ENCODE data around the gene FRMD5. TPM values are rescaled to one million over a fixed set of nuclear protein-coding genes. Genes with fewer than 3 reads are reported as not detected.

Gene FRMD5
- total RNA-seq, 1 experiment from 2014 or later = 27.2 TPM

- BruUV-seq (replicated peaks) = no TSS peak
- Histone ChIP-seq H4K20me1 (ENCODE audit: insufficient read depth) (no peaks in the 10 kb centered on the region), H3K9me3 (ENCODE audit: control insufficient read depth in 1 of 2, insufficient read depth in 1 of 2, low read depth in 1 of 2, low read length in 2 of 2) (no peaks in the 10 kb centered on the region), H3K9ac (ENCODE audit: low read length) (no peak overlapping the region), H3K4me2 (ENCODE audit: low read length) (peak overlapping the region; percentile 7; the same call in 1 of the 2 replicates), H3K9me2 (ENCODE audit: insufficient read depth) (no peaks in the 10 kb centered on the region), H3K4me1 (ENCODE audit: control insufficient read depth in 1 of 2, insufficient read depth in 2 of 2, low read length in 2 of 2) (peaks cover 6 to 37% of the 10 kb centered on the region in 2 experiments), H3K27me3 (ENCODE audit: insufficient read depth, low read length) (no peaks in the 10 kb centered on the region), H3K4me3 (replicated peaks in 1 of 2; ENCODE audit: low read depth in 1 of 2, low read length in 2 of 2) (no peak overlapping the region), H3K36me3 (ENCODE audit: control insufficient read depth in 1 of 2, insufficient read depth in 2 of 2, low read length in 2 of 2) (no peaks in the 10 kb centered on the region), H2AFZ (ENCODE audit: low read depth, low read length, poor library complexity, severe bottlenecking) (no peak overlapping the region), H3K27ac (ENCODE audit: low read depth, low read length) (no peak overlapping the region), H3K79me2 (ENCODE audit: insufficient read depth, low read length) (peaks cover 100% of the 10 kb centered on the region)
- ChIA-PET CTCF (no interaction called here), POLR2A (no interaction called here), RAD21 (ENCODE audit: low non-redundant PET in 1 of 2, low total read pairs in 2 of 2, uncharacterized antibody in 2 of 2, unreplicated experiment in 2 of 2) (no interaction called here)
- intact Hi-C loops (cut with micrococcal nuclease) = no loop called here
- TF ChIP-seq CBX3 (IDR thresholded peaks at IDR 0.05; ENCODE audit: low read depth) (no peak; the same call in 1 of the 2 replicates), FOSL1 (IDR thresholded peaks at IDR 0.05; ENCODE audit: low read depth) (peak; percentile 28; the same call in 1 of the 2 replicates), JUND (IDR thresholded peaks at IDR 0.05) (peak; percentile 17; the same call in 1 of the 2 replicates)
- DNase-seq (ENCODE audit: low read depth, low spot score) = no peak
- peak; percentile 72 for ATAC-seq
Observed at GRCh38 chr15:44183363-44183762, 11.7 kb downstream of the FRMD5 start.

GRCh38 chr15:44181410-44181809, 13.7 kb downstream of the FRMD5 start:
- TF ChIP-seq JUND (IDR thresholded peaks at IDR 0.05) = no peak
- TF ChIP-seq YY1 (IDR thresholded peaks at IDR 0.05; ENCODE audit: extremely low read depth, insufficient replicate concordance, low read depth, low read length) = no peak
- TF ChIP-seq SIN3A (IDR thresholded peaks at IDR 0.05; ENCODE audit: low read depth) = no peak
- no peak for TF ChIP-seq POLR2A (IDR thresholded peaks at IDR 0.05; ENCODE audit: borderline replicate concordance, extremely low read depth, insufficient read depth, insufficient read length)
- no peak for TF ChIP-seq RAD21 (IDR thresholded peaks at IDR 0.05; ENCODE audit: low read depth)
- TF ChIP-seq EZH2 (IDR thresholded peaks at IDR 0.05) = no peak
- TF ChIP-seq SP1 (IDR thresholded peaks at IDR 0.05; ENCODE audit: low read depth) = no peak
- no peak for TF ChIP-seq MAX (IDR thresholded peaks at IDR 0.05)
- no peak for TF ChIP-seq SRF (IDR thresholded peaks at IDR 0.05; ENCODE audit: low read depth)
- no peak for TF ChIP-seq EGR1 (IDR thresholded peaks at IDR 0.05; ENCODE audit: low read depth)
- no peak for TF ChIP-seq REST (IDR thresholded peaks at IDR 0.05; ENCODE audit: low read depth)
- no peak for TF ChIP-seq FOSL1 (IDR thresholded peaks at IDR 0.05; ENCODE audit: low read depth)
- TF ChIP-seq CEBPB (IDR thresholded peaks at IDR 0.05; ENCODE audit: low read depth) = no peak
- no peak for TF ChIP-seq ELF1 (IDR thresholded peaks at IDR 0.05; ENCODE audit: borderline replicate concordance, low read depth)
- Histone ChIP-seq H3K4me3 (replicated peaks in 1 of 2; ENCODE audit: low read depth in 1 of 2, low read length in 2 of 2) (no peak overlapping the region), H3K27ac (ENCODE audit: low read depth, low read length) (no peak overlapping the region), H4K20me1 (ENCODE audit: insufficient read depth) (no peaks in the 10 kb centered on the region), H3K4me1 (ENCODE audit: control insufficient read depth in 1 of 2, insufficient read depth in 2 of 2, low read length in 2 of 2) (peaks cover 6 to 41% of the 10 kb centered on the region in 2 experiments), H3K79me2 (ENCODE audit: insufficient read depth, low read length) (peaks cover 100% of the 10 kb centered on the region), H3K36me3 (ENCODE audit: control insufficient read depth in 1 of 2, insufficient read depth in 2 of 2, low read length in 2 of 2) (no peaks in the 10 kb centered on the region), H3K4me2 (ENCODE audit: low read length) (no peak overlapping the region), H3K9ac (ENCODE audit: low read length) (no peak overlapping the region), H3K27me3 (ENCODE audit: insufficient read depth, low read length) (no peaks in the 10 kb centered on the region), H3K9me3 (ENCODE audit: control insufficient read depth in 1 of 2, insufficient read depth in 1 of 2, low read depth in 1 of 2, low read length in 2 of 2) (no peaks in the 10 kb centered on the region), H2AFZ (ENCODE audit: low read depth, low read length, poor library complexity, severe bottlenecking) (no peak overlapping the region), H3K9me2 (ENCODE audit: insufficient read depth) (no peaks in the 10 kb centered on the region)
- ATAC-seq (no peak), DNase-seq (ENCODE audit: low read depth, low spot score) (no peak)
- intact Hi-C loops (cut with micrococcal nuclease) = no loop called here
- no TSS peak for BruUV-seq (replicated peaks)
- ChIA-PET RAD21 (ENCODE audit: low non-redundant PET in 1 of 2, low total read pairs in 2 of 2, uncharacterized antibody in 2 of 2, unreplicated experiment in 2 of 2) (no interaction called here), CTCF (no interaction called here), POLR2A (interaction anchor here (0.6 kb wide), 1 partner anchor 96 kb away, joined by 3 read pairs; no protein-coding TSS in a partner anchor)
